Pancreas (tissue), 10 donors: ENCODE results near the gene AGPAT2. TPM values are rescaled to one million over a fixed set of nuclear protein-coding genes. Genes with fewer than 3 reads are reported as not detected.

Source experiments
- ATAC-seq, 4 donors: fragments of 200-7000 bp; cut with Tn5 transposase; one replicate each; pipeline versions ENCODE4 v1.8.0 to v1.9.1; 2020; ENCODE audit warnings: mild to moderate bottlenecking in 4 of 4, moderate library complexity in 4 of 4
- DNase-seq, 6 donors: peaks; one replicate each; pipeline ENCODE4 v3.0.0-alpha.2; 2020
- FAIRE-seq: peaks from 2 replicates; lab custom pipeline; 2012; peaks lifted over from hg19 to GRCh38; lab: Jason Lieb, UNC
- H3K27ac ChIP-seq, 4 donors: fragments of 200-600 bp; sonication (generic); 1 replicate in 3 of 4; 2 replicates in 1 of 4; pipeline versions ENCODE4 v1.5.0 to v1.8.0; 2020
- H3K27me3 ChIP-seq, 4 donors: fragments of 200-600 bp; one replicate each; pipeline ENCODE4 v1.8.0; 2021
- H3K36me3 ChIP-seq, 3 donors: fragments of 200-600 bp; sonication (generic) in 1 of 3; one replicate each; pipeline versions ENCODE4 v1.5.0 to v1.8.0; 2020 to 2021
- H3K4me1 ChIP-seq, 3 donors: fragments of 200-600 bp; one replicate each; pipeline ENCODE4 v1.8.0; 2021
- H3K4me3 ChIP-seq, 4 donors: fragments of 200-600 bp; sonication (generic) in 2 of 4; one replicate each; pipeline versions ENCODE4 v1.5.0 to v1.8.0; 2020 to 2021
- H3K9me3 ChIP-seq, 4 donors: fragments of 200-600 bp; one replicate each; pipeline ENCODE4 v1.8.0; 2021
- WGBS, 2 donors: extraction: QIAGEN DNeasy Blood & Tissue Kit; methylation state at CpG; one replicate each; pipeline ENCODE4 v1.1.7; 2013; 5-methylcytosine and 5-hydroxymethylcytosine counted together
- intact Hi-C, 3 donors: fragments of 100-400 bp; cut with DNase I; formaldehyde crosslinking; loops; one replicate each; pipeline versions ENCODE4 v1.11.1 to v1.14.2; 2022
- polyA plus RNA-seq, 2 donors: library from polyadenylated mRNA; stranded (reverse); fragments of 200-250 nt; gene quantifications; one replicate each; pipeline ENCODE4 v1.2.3, GENCODE V29; 2013
- total RNA-seq, 6 donors: library from RNA; stranded (reverse); fragmentation: NEBNext Ultra II Directional in 4 of 6; extraction: Animal tissue kit (Norgen Biotek cat#: 25700) in 4 of 6; gene quantifications; one replicate each; pipeline versions ENCODE4 v1.2.1 to v1.2.4, GENCODE V29; 2021 to 2023
- TF ChIP-seq, protein P1 (sequence below), 4 donors: fragments of 200-600 bp; sonication (generic) in 3 of 4; IDR thresholded peaks; one replicate each; pipeline versions ENCODE4 v1.5.0 to v1.8.0; 2021; ENCODE audit warnings: antibody characterized with exemption in 4 of 4
- donor health status: healthy with polysubstance abuse.
- donor health status: DM: no; HTN: no; CAD: no; lungs with moderate emphysema.
- donor health status: DM: no; HTN: no; CAD: no.
- donor health status: control.
- donor health status: control.
- donor health status: Bipolar disorder and iron deficiency.
- donor health status: DM: yes; HTN: yes; CAD: no.
- donor health status: DM: no; HTN: no; CAD: no.
- donor health status: DM: no; HTN: no; CAD: no.
- donor health status: DM: yes; HTN: yes; CAD: no.

The AGPAT2 gene
- total and polyA plus RNA-seq, 8 donors, result 57.0 to 158 (median 82.7) TPM

DNA sequence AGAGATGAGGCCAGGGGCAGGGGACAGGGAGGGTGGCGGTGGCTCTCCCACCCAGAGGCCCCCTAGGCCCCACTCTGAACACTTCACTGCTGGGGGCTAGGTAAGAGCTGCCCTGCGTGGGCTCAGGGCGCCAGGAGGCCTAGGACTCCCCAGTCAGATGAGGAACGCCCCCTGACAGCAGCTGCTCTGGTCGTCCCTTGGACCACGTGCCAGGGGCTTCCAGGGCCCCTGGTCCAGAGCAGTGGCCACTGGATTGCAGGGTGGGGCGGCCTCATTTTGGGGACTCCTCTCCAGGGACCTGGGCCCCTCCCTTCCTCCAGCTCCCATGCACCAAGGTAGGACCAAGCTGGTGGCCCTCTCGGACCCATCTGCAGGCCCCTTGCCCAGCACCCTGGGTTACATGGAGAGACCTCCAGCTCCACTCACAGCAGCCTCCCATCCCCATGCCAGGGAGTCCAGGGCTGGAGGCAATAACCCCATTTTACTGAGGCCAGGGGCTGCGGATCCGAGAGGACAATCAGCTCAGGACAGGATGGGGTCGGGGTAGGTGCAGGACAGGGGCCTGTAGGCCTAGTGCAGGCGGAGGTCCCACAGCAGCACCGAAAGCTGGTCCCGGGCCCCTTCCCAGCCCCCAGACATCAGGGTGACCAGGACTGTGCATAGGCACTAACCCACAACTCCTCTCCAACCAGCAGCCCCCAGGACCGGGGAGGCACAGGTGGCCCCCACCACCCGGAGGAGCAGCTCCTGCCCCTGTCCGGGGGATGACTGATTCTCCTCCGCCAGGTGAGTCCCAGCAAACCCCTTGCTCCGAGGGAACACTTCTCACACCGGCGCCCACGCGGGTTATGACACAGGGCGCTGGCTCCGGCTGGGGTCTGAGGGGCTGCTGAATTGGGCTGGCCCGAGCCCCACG is 23.0 kb downstream of the AGPAT2 start:
- intact Hi-C loops, result no loop called here
- no peak overlapping the region for H3K27ac ChIP-seq

DNA sequence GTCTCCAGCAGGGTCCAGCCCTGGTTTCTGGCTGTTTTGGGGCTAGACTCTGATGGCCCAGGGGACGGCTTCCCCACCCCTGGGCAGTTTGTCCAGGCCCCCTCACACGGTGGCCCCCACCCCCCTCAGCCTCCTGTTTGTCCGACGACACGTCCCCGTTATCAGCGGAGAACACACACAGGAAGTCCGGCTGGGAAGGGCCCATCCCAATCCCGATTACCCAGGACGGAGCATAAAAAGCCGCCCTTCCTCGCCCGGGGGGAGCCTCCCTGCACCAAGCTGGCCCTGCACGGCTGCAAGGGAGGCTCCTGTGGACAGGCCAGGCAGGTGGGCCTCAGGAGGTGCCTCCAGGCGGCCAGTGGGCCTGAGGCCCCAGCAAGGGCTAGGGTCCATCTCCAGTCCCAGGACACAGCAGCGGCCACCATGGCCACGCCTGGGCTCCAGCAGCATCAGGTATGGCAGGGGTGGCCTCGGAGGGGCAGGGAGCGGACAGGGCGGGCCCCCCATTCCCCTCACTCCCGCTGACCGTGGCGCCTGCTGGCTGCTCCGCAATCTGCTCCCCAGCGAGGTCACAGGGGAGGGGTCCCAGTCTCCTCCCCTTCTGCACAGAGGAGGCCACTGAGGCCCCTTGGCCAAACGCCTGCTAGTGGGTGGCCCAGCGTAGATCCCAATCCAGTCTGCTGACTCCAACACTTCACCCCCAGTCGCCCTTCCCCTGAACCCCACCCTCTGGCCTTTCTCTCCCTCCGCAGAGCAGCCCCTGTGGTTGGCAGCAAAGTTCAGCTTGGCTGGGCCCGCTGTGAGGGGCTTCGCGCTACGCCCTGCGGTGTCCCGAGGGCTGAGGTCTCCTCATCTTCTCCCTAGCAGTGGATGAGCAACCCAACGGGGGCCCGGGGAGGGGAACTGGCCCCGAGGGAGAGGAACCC is 24.3 kb downstream of the AGPAT2 start, which contains the start of gene EGFL7:
Gene EGFL7, plus strand, starts transcription at position 261 of the 926 bp plus-strand sequence. CDS start 5,367 bp downstream, outside the sequence.
- Histone ChIP-seq H3K4me1 (no peaks in the 10 kb centered on the region), H3K36me3 (no peaks in the 10 kb centered on the region), H3K27ac (peak within 1 kb of the TSS in 2 of 4 donors; percentile 12 to 22), H3K9me3 (no peaks in the 10 kb centered on the region), H3K27me3 (no peaks in the 10 kb centered on the region), H3K4me3 (peak within 1 kb of the TSS in 2 of 4 donors; percentile 11 to 39)
- FAIRE-seq (no peak), ATAC-seq (no peak), DNase-seq (peak in 2 of 6 donors; percentile 39 to 71)
- WGBS, 2 donors, result 78 to 84% methylated on average over 31 to 38 of the region's 38 CpGs
- intact Hi-C loops, result no loop called here
- TF ChIP-seq, protein P1, sequence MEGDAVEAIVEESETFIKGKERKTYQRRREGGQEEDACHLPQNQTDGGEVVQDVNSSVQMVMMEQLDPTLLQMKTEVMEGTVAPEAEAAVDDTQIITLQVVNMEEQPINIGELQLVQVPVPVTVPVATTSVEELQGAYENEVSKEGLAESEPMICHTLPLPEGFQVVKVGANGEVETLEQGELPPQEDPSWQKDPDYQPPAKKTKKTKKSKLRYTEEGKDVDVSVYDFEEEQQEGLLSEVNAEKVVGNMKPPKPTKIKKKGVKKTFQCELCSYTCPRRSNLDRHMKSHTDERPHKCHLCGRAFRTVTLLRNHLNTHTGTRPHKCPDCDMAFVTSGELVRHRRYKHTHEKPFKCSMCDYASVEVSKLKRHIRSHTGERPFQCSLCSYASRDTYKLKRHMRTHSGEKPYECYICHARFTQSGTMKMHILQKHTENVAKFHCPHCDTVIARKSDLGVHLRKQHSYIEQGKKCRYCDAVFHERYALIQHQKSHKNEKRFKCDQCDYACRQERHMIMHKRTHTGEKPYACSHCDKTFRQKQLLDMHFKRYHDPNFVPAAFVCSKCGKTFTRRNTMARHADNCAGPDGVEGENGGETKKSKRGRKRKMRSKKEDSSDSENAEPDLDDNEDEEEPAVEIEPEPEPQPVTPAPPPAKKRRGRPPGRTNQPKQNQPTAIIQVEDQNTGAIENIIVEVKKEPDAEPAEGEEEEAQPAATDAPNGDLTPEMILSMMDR (IDR thresholded peaks at IDR 0.05), result no peak

More for the DNA sequence above, 23.0 kb downstream of the AGPAT2 start:
- peak overlapping the region in 2 of 4 donors; percentile 11 to 39 for H3K4me3 ChIP-seq
- ATAC-seq, result no peak
- peak in 2 of 6 donors; percentile 40 to 77 for DNase-seq
- WGBS, 2 donors, result 88 to 92% methylated on average over 27 of the region's 27 CpGs
- FAIRE-seq, result no peak
- H3K36me3 ChIP-seq, result no peaks in the 10 kb centered on the region
- TF ChIP-seq, protein P1 (IDR thresholded peaks at IDR 0.05), result no peak
- no peaks in the 10 kb centered on the region for H3K27me3 ChIP-seq
- no peaks in the 10 kb centered on the region for H3K9me3 ChIP-seq
- H3K4me1 ChIP-seq, result no peaks in the 10 kb centered on the region

- H3K27me3 ChIP-seq, result peaks cover 0 to 2% (median 0%) of the 10 kb centered on the region in 4 donors
- H3K9me3 ChIP-seq, result no peaks in the 10 kb centered on the region
- ATAC-seq (no peak), DNase-seq (peak in 2 of 6 donors; percentile 28 to 77), FAIRE-seq (no peak)
- TF ChIP-seq, protein P1 (IDR thresholded peaks at IDR 0.05), result no peak
- no peak overlapping the region for H3K27ac ChIP-seq
- intact Hi-C loops, result no loop called here
- no peak overlapping the region for H3K4me3 ChIP-seq
- WGBS, 2 donors, result 81 to 87% methylated on average over 10 of the region's 10 CpGs
- no peaks in the 10 kb centered on the region for H3K36me3 ChIP-seq
- H3K4me1 ChIP-seq, result no peaks in the 10 kb centered on the region
These were observed 25.0 kb downstream of the AGPAT2 start for GRCh38 chr9:136662326-136662655.

DNA sequence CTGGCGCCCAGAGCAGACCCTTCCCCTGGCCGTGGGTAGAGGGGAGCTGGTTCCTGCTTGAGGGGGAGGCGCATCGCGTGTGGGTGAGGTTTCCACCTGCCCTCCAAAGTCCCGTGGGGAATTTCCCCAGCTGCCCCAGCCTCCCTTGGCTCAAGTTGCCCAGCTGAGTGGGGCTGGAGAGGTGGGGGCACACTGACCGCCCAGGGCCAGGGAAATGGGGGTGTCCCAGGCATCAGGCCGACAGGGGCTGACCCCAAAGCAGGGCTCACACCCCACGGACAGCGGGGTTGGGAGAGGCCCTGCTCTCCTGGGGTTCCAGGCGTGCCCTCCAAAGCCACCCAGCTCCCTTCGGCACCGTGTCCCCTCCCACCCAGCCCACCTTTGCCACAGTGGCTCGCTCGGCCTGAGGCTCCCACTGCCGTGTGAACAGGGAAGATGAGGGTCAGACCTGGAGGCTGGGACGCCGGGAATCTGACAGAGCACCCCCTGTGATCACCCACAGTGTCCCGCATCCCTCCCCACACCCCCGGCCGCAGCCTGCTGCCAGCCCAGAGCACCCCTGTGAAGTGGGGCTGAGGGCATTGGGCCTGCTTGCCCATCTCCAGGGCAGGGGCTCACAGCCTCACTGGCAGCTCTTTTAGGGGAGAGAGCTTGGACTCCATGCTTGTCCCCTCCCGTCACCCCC is 25.5 kb downstream of the AGPAT2 start:
- Histone ChIP-seq H3K4me1 (no peaks in the 10 kb centered on the region), H3K9me3 (no peaks in the 10 kb centered on the region), H3K36me3 (no peaks in the 10 kb centered on the region), H3K27me3 (peaks cover 0 to 4% (median 0%) of the 10 kb centered on the region in 4 donors), H3K27ac (no peak overlapping the region), H3K4me3 (no peak overlapping the region)
- TF ChIP-seq, protein P1 (IDR thresholded peaks at IDR 0.05), result no peak
- ATAC-seq, result no peak
- FAIRE-seq, result no peak
- peak in 2 of 6 donors; percentile 54 to 70 for DNase-seq
- intact Hi-C loops, result no loop called here
- WGBS, 2 donors, result 78 to 79% methylated on average over 22 of the region's 22 CpGs
